ENCODE data around the gene ASB10. TPM values are rescaled to one million over a fixed set of nuclear protein-coding genes. Genes with fewer than 3 reads are reported as not detected.

The ASB10 gene
- polyA plus RNA-seq, 1 of the 3 experiments (the other 2 are of a cell fraction): not detected

DNA sequence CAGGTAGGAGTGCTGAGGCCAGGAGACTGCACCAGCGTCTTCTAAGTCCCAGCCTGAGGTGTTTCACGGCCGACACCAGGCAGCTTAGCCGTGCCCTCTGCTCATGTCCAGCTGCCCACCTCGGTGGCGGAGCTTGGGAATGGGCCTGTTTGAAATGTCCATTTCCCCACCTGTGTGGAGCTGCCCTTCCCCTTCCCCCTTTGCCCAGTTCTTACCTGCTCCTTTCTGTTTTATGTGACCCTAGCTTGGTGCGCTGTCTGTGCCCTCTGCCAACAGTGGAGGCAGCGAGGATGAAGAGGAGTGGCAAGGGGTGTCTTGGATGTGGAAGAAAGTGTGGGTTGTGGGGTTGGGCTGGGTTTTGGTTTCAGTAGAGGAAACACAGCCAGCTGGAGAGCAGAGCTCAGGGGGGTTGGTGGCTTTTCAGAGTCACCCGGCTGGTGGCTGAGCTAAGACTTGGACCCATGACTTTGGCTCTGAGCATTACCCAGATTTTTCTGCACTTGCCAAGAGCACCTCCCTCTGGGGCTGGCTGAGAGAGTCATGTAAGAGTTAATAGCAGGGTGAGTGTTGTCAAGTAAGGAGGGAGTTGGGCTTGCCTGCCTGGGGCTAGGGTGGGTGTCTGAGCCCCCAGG is 57.0 kb downstream of the ASB10 start (continued):
- TF ChIP-seq RXRA (IDR thresholded peaks at IDR 0.05; ENCODE audit: borderline replicate concordance, low read depth): no peak
- no peak for TF ChIP-seq RFX5 (IDR thresholded peaks at IDR 0.05; ENCODE audit: low read length)
- TF ChIP-seq FOXM1 (IDR thresholded peaks at IDR 0.05; ENCODE audit: low read depth): no peak

- no peaks in the 10 kb centered on the region for H3K9me3 ChIP-seq
- no peak overlapping the region for H3K9ac ChIP-seq
- H3K79me2 ChIP-seq (ENCODE audit: insufficient read depth): peaks cover 15% of the 10 kb centered on the region; the same call in 1 of the 2 replicates
- no peak overlapping the region for H3K4me2 ChIP-seq
- no peak for DNase-seq
- no peak overlapping the region for H3K4me3 ChIP-seq (ENCODE audit: low read depth in 2 of 2, low read length in 1 of 2)
- CTCF ChIA-PET: interaction anchor here (0.9 to 18.0 kb wide), 10 partner anchors 9 to 113 kb away, joined by 3 to 243 read pairs (median 5); partner anchors contain the start of gene GBX1
- TF ChIP-seq, protein P1, sequence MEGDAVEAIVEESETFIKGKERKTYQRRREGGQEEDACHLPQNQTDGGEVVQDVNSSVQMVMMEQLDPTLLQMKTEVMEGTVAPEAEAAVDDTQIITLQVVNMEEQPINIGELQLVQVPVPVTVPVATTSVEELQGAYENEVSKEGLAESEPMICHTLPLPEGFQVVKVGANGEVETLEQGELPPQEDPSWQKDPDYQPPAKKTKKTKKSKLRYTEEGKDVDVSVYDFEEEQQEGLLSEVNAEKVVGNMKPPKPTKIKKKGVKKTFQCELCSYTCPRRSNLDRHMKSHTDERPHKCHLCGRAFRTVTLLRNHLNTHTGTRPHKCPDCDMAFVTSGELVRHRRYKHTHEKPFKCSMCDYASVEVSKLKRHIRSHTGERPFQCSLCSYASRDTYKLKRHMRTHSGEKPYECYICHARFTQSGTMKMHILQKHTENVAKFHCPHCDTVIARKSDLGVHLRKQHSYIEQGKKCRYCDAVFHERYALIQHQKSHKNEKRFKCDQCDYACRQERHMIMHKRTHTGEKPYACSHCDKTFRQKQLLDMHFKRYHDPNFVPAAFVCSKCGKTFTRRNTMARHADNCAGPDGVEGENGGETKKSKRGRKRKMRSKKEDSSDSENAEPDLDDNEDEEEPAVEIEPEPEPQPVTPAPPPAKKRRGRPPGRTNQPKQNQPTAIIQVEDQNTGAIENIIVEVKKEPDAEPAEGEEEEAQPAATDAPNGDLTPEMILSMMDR (IDR thresholded peaks at IDR 0.05): no peak
- TF ChIP-seq NRF1 (IDR thresholded peaks at IDR 0.05; ENCODE audit: low read depth, low read length) (no peak), PBX3 (IDR thresholded peaks at IDR 0.05) (no peak)
- POLR2A ChIA-PET: no interaction called here
- H4K20me1 ChIP-seq (ENCODE audit: insufficient read depth): peaks cover 21% of the 10 kb centered on the region
- no peak overlapping the region for H3K27ac ChIP-seq (ENCODE audit: low read depth in 2 of 2, low read length in 1 of 2)
- H3K9me2 ChIP-seq: no peaks in the 10 kb centered on the region
- H2AFZ ChIP-seq (ENCODE audit: low read depth): no peak overlapping the region
- peaks cover 27 to 88% of the 10 kb centered on the region in 2 experiments for H3K36me3 ChIP-seq (replicated peaks in 1 of 2; ENCODE audit: control insufficient read depth in 1 of 2, insufficient read depth in 2 of 2, low read length in 1 of 2)
- H3K4me1 ChIP-seq (ENCODE audit: control insufficient read depth in 1 of 2, insufficient read depth in 2 of 2, low read depth in 1 of 2, low read length in 1 of 2): peaks cover 0 to 34% of the 10 kb centered on the region in 2 experiments; a peak in 1 of 4 replicates
- WGBS (ENCODE audit: low lambda C conversion rate): 95% methylated on average over 22 of the region's 28 CpGs
- H3F3A ChIP-seq (replicated peaks; ENCODE audit: insufficient read depth): no peaks in the 10 kb centered on the region
- H3K27me3 ChIP-seq (ENCODE audit: insufficient read depth): no peaks in the 10 kb centered on the region
Observed at GRCh38 chr7:151129117-151129959, 57.7 kb downstream of the ASB10 start.

DNA sequence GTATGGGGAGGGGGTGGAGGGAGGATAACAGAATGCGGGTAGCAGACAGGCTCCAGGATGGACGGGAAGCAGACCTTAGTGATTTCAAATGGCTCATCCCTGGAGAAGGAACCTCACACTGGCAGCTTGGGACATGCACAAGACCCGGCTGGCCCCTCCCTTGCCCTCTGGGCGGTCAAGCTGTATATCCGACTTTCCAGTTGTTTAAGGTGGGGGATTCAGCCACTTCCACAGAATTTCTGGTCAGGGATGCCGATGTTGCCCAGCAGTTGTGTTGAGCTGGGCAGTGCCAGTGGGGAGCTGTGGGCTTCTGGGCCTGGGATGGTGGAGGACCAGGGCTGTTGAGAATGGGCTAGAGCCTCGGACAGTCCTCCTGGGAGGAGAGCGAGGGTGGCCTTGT is 58.3 kb downstream of the ASB10 start:
- POLR2A ChIA-PET: no interaction called here
- no peak overlapping the region for H3K4me2 ChIP-seq
- peaks cover 18% of the 10 kb centered on the region; the same call in 1 of the 2 replicates for H3K79me2 ChIP-seq (ENCODE audit: insufficient read depth)
- H3K27ac ChIP-seq (ENCODE audit: low read depth in 2 of 2, low read length in 1 of 2): no peak overlapping the region
- no peaks in the 10 kb centered on the region for H3F3A ChIP-seq (replicated peaks; ENCODE audit: insufficient read depth)
- H3K4me1 ChIP-seq (ENCODE audit: control insufficient read depth in 1 of 2, insufficient read depth in 2 of 2, low read depth in 1 of 2, low read length in 1 of 2): peaks cover 0 to 34% of the 10 kb centered on the region in 2 experiments; a peak in 1 of 4 replicates
- H3K9ac ChIP-seq: no peak overlapping the region
- H3K27me3 ChIP-seq (ENCODE audit: insufficient read depth): no peaks in the 10 kb centered on the region
- no peak overlapping the region for H3K4me3 ChIP-seq (ENCODE audit: low read depth in 2 of 2, low read length in 1 of 2)
- 99% methylated on average over 8 of the region's 8 CpGs for WGBS (ENCODE audit: low lambda C conversion rate)
- H4K20me1 ChIP-seq (ENCODE audit: insufficient read depth): peaks cover 24% of the 10 kb centered on the region
- H2AFZ ChIP-seq (ENCODE audit: low read depth): no peak overlapping the region
- no peaks in the 10 kb centered on the region for H3K9me2 ChIP-seq
- H3K9me3 ChIP-seq: no peaks in the 10 kb centered on the region
- DNase-seq: no peak
- H3K36me3 ChIP-seq (replicated peaks in 1 of 2; ENCODE audit: control insufficient read depth in 1 of 2, insufficient read depth in 2 of 2, low read length in 1 of 2): peaks cover 30 to 87% of the 10 kb centered on the region in 2 experiments
- CTCF ChIA-PET: interaction anchor here (0.9 to 18.0 kb wide), 7 partner anchors 9 to 114 kb away, joined by 3 to 243 read pairs (median 12); partner anchors contain the start of gene GBX1
- TF ChIP-seq EP300 (IDR thresholded peaks at IDR 0.05; ENCODE audit: borderline replicate concordance in 1 of 2, low read depth in 1 of 2, low read length in 1 of 2) (no peak), YY1 (IDR thresholded peaks at IDR 0.05; ENCODE audit: low read depth) (no peak), TAF1 (IDR thresholded peaks at IDR 0.05; ENCODE audit: borderline replicate concordance, low read depth, low read length) (no peak), FOSL2 (IDR thresholded peaks at IDR 0.05; ENCODE audit: borderline replicate concordance, low read depth) (no peak)
- TF ChIP-seq, protein P2, sequence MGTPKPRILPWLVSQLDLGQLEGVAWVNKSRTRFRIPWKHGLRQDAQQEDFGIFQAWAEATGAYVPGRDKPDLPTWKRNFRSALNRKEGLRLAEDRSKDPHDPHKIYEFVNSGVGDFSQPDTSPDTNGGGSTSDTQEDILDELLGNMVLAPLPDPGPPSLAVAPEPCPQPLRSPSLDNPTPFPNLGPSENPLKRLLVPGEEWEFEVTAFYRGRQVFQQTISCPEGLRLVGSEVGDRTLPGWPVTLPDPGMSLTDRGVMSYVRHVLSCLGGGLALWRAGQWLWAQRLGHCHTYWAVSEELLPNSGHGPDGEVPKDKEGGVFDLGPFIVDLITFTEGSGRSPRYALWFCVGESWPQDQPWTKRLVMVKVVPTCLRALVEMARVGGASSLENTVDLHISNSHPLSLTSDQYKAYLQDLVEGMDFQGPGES (IDR thresholded peaks at IDR 0.05; ENCODE audit: low read depth, low read length): no peak
- TF ChIP-seq, protein P3, sequence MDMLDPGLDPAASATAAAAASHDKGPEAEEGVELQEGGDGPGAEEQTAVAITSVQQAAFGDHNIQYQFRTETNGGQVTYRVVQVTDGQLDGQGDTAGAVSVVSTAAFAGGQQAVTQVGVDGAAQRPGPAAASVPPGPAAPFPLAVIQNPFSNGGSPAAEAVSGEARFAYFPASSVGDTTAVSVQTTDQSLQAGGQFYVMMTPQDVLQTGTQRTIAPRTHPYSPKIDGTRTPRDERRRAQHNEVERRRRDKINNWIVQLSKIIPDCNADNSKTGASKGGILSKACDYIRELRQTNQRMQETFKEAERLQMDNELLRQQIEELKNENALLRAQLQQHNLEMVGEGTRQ (IDR thresholded peaks at IDR 0.05; ENCODE audit: borderline replicate concordance, low read depth, low read length): no peak
- TF ChIP-seq, protein P4, sequence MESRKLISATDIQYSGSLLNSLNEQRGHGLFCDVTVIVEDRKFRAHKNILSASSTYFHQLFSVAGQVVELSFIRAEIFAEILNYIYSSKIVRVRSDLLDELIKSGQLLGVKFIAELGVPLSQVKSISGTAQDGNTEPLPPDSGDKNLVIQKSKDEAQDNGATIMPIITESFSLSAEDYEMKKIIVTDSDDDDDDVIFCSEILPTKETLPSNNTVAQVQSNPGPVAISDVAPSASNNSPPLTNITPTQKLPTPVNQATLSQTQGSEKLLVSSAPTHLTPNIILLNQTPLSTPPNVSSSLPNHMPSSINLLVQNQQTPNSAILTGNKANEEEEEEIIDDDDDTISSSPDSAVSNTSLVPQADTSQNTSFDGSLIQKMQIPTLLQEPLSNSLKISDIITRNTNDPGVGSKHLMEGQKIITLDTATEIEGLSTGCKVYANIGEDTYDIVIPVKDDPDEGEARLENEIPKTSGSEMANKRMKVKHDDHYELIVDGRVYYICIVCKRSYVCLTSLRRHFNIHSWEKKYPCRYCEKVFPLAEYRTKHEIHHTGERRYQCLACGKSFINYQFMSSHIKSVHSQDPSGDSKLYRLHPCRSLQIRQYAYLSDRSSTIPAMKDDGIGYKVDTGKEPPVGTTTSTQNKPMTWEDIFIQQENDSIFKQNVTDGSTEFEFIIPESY (IDR thresholded peaks at IDR 0.05; ENCODE audit: borderline replicate concordance, low read depth): no peak
